IMR-90 (cell line): Measurements from ENCODE around the gene PRKAG1. TPM values are rescaled to one million over a fixed set of nuclear protein-coding genes. Genes with fewer than 3 reads are reported as not detected.

Experiments
- ATAC-seq: fragments of 200-7000 bp; cut with Tn5 transposase; 2 replicates; pipeline ENCODE4 v1.9.1; 2020; ENCODE audit warnings: low read depth, mild to moderate bottlenecking, moderate library complexity
- BruUV-seq: library from RNA; stranded (reverse); fragments of 400-500 nt; replicated peaks from 2 replicates; lab custom pipeline; 2021; lab: Mats Ljungman, UMichigan
- CTCF ChIA-PET: fragments of 300-600 bp; formaldehyde crosslinking; extraction: SDS; loops from one replicate; lab custom pipeline; 2021; ENCODE audit warnings: antibody characterized with exemption; lab: Yijun Ruan, JAX
- POLR2A ChIA-PET: fragments of 300-600 bp; sonication (Branson Sonifier 250); formaldehyde crosslinking; loops from one replicate; lab custom pipeline; 2022; ENCODE audit warnings: antibody characterized with exemption; ENCODE audit not compliant: unreplicated experiment; lab: Charles Lee
- DNase-seq: peaks from one replicate; pipeline ENCODE4 v3.0.0; 2013
- H2AFZ ChIP-seq: replicated peaks from 2 replicates; pipeline ENCODE3; 2013; ENCODE audit warnings: low read length, mild to moderate bottlenecking; ENCODE audit not compliant: poor library complexity
- H2AK5ac ChIP-seq: 2 replicates; pipeline ENCODE4 v1.6.1; 2013; ENCODE audit warnings: low read depth, low read length, inconsistent platforms
- H2AK9ac ChIP-seq: replicated peaks from 2 replicates; pipeline ENCODE3; 2013; ENCODE audit warnings: mild to moderate bottlenecking, low read depth, low read length, moderate library complexity; ENCODE audit not compliant: poor library complexity
- H2BK120ac ChIP-seq: 2 replicates; pipeline ENCODE4 v1.6.1; 2013; ENCODE audit warnings: low read depth, low read length, inconsistent platforms
- H2BK15ac ChIP-seq: 3 replicates; pipeline ENCODE4 v1.6.1; 2013; ENCODE audit warnings: low read depth, low read length, inconsistent platforms
- H2BK20ac ChIP-seq: 2 replicates; pipeline ENCODE4 v1.6.1; 2013; ENCODE audit warnings: low read depth, mild to moderate bottlenecking, inconsistent platforms, low read length, moderate library complexity
- H2BK5ac ChIP-seq: 2 replicates; pipeline ENCODE4 v1.6.1; 2013; ENCODE audit warnings: mild to moderate bottlenecking, low read depth, low read length, inconsistent platforms; ENCODE audit not compliant: poor library complexity, severe bottlenecking
- H3K14ac ChIP-seq: replicated peaks from 2 replicates; pipeline ENCODE4 v1.6.1; 2013; ENCODE audit warnings: low read depth, low read length, inconsistent platforms
- H3K18ac ChIP-seq: 2 replicates; pipeline ENCODE4 v1.6.1; 2013; ENCODE audit warnings: low read depth, low read length, control low read depth
- H3K23ac ChIP-seq: 2 replicates; pipeline ENCODE4 v1.6.1; 2013; ENCODE audit warnings: low read depth, low read length, inconsistent platforms
- H3K27ac ChIP-seq: 2 replicates; pipeline ENCODE4 v1.5.1; 2013; ENCODE audit warnings: mild to moderate bottlenecking, control low read depth, low read length; ENCODE audit not compliant: insufficient read depth
- H3K27me3 ChIP-seq: 2 replicates; pipeline ENCODE4 v1.6.1; 2013; ENCODE audit warnings: low read length; ENCODE audit not compliant: control insufficient read depth, insufficient read depth
- H3K36me3 ChIP-seq: 2 replicates; pipeline ENCODE4 v1.6.1; 2013; ENCODE audit warnings: low read length, mixed read lengths; ENCODE audit not compliant: control insufficient read depth, insufficient read depth
- H3K4ac ChIP-seq: 2 replicates; pipeline ENCODE4 v1.6.1; 2013; ENCODE audit warnings: low read depth, low read length, inconsistent platforms
- H3K4me1 ChIP-seq: 2 replicates; pipeline ENCODE4 v1.6.1; 2013; ENCODE audit warnings: low read length, mixed read lengths; ENCODE audit not compliant: control insufficient read depth, insufficient read depth
- H3K4me2 ChIP-seq: 2 replicates; pipeline ENCODE4 v1.6.1; 2013; ENCODE audit warnings: low read depth, mild to moderate bottlenecking, control low read depth, low read length, moderate library complexity
- H3K4me3 ChIP-seq: 2 replicates; pipeline ENCODE4 v1.5.1; 2013; ENCODE audit warnings: low read depth, mild to moderate bottlenecking, control low read depth, low read length, moderate library complexity; ENCODE audit not compliant: insufficient read depth
- H3K56ac ChIP-seq: 2 replicates; pipeline ENCODE4 v1.6.1; 2013; ENCODE audit warnings: low read length, inconsistent platforms; ENCODE audit not compliant: insufficient read depth; ENCODE audit errors: extremely low read depth
- H3K79me1 ChIP-seq, 2 experiments: 2 replicates each; pipeline ENCODE4 v1.6.1; 2013; ENCODE audit warnings: low read length in 2 of 2, inconsistent platforms in 1 of 2, low read depth in 1 of 2
- H3K9ac ChIP-seq: 2 replicates; pipeline ENCODE4 v1.6.1; 2013; ENCODE audit warnings: low read depth, low read length, control low read depth
- H3K9me1 ChIP-seq: 2 replicates; pipeline ENCODE4 v1.6.1; 2013; ENCODE audit warnings: low read length, inconsistent platforms; ENCODE audit not compliant: insufficient read depth
- H3K9me3 ChIP-seq: 2 replicates; pipeline ENCODE4 v1.6.1; 2013; ENCODE audit warnings: low read length; ENCODE audit not compliant: control insufficient read depth, insufficient read depth
- H4K20me1 ChIP-seq: 2 replicates; pipeline ENCODE4 v1.6.1; 2013; ENCODE audit warnings: low read length, inconsistent platforms; ENCODE audit not compliant: insufficient read depth
- H4K5ac ChIP-seq: 2 replicates; pipeline ENCODE4 v1.6.1; 2013; ENCODE audit warnings: mild to moderate bottlenecking, low read depth, low read length, control low read depth
- H4K8ac ChIP-seq, 2 experiments: 2 replicates each; pipeline ENCODE4 v1.6.1; 2013; ENCODE audit warnings: low read depth in 2 of 2, low read length in 2 of 2, control low read depth in 1 of 2, inconsistent platforms in 1 of 2
- H4K91ac ChIP-seq: 2 replicates; pipeline ENCODE4 v1.6.1; 2013; ENCODE audit warnings: low read depth, low read length, inconsistent platforms; ENCODE audit not compliant: insufficient read depth
- BHLHE40 ChIP-seq: fragments of 150-350 bp; IDR thresholded peaks from 2 replicates; pipeline ENCODE4 v1.6.1; 2016; ENCODE audit warnings: mild to moderate bottlenecking, low read depth, low read length
- CEBPB ChIP-seq: IDR thresholded peaks from 2 replicates; pipeline ENCODE4 v1.6.1; 2012; ENCODE audit warnings: low read depth, low read length, improper control_type of control experiment
- CHD1 ChIP-seq: IDR thresholded peaks from 2 replicates; pipeline ENCODE4 v1.6.1; 2012; ENCODE audit warnings: low read depth, low read length, improper control_type of control experiment
- MAZ ChIP-seq: IDR thresholded peaks from 2 replicates; pipeline ENCODE4 v1.6.1; 2012; ENCODE audit warnings: low read depth, mild to moderate bottlenecking, low read length, improper control_type of control experiment, moderate library complexity, borderline replicate concordance
- NFE2L2 ChIP-seq: fragments of 150-350 bp; IDR thresholded peaks from 2 replicates; pipeline ENCODE4 v1.6.1; 2016; ENCODE audit warnings: low read depth, mild to moderate bottlenecking, low read length
- POLR2A ChIP-seq: IDR thresholded peaks from 2 replicates; pipeline ENCODE4 v1.6.1; 2012; ENCODE audit warnings: mild to moderate bottlenecking, low read depth, low read length
- RAD21 ChIP-seq: IDR thresholded peaks from 2 replicates; pipeline ENCODE4 v1.6.1; 2012; ENCODE audit warnings: low read length, improper control_type of control experiment
- RCOR1 ChIP-seq: IDR thresholded peaks from 2 replicates; pipeline ENCODE4 v1.6.1; 2012; ENCODE audit warnings: mild to moderate bottlenecking, low read length, improper control_type of control experiment; ENCODE audit not compliant: insufficient replicate concordance
- RFX5 ChIP-seq: IDR thresholded peaks from 2 replicates; pipeline ENCODE4 v1.8.0; 2012; ENCODE audit warnings: low read depth, mild to moderate bottlenecking, low read length, moderate library complexity
- SMC3 ChIP-seq: fragments of 150-350 bp; IDR thresholded peaks from 2 replicates; pipeline ENCODE4 v1.6.1; 2016; ENCODE audit warnings: low read depth, mild to moderate bottlenecking, antibody characterized with exemption, low read length, moderate library complexity
- WGBS, 2 experiments: methylation state at CpG; one replicate each; pipeline versions ENCODE4 v1.1.5 to v1.1.7; 2013; ENCODE audit warnings: missing lambda C conversion rate in 2 of 2; ENCODE audit not compliant: insufficient read length in 1 of 2; ENCODE audit errors: extremely low coverage in 2 of 2; 5-methylcytosine and 5-hydroxymethylcytosine counted together
- dilution Hi-C: fragments of 300-500 bp; cut with HindIII; formaldehyde crosslinking; loops from one replicate; pipeline ENCODE4 v1.14.3; 2018; ENCODE audit warnings: low sequenced_read_pairs; ENCODE audit not compliant: unreplicated experiment
- in situ Hi-C: fragments of 300-500 bp; cut with MboI; formaldehyde crosslinking; loops from 3 replicates; pipeline ENCODE4 v1.14.3; 2019; ENCODE audit warnings: low sequenced_read_pairs, inconsistent platforms, mixed read lengths
- intact Hi-C: fragments of 100-400 bp; cut with micrococcal nuclease; formaldehyde crosslinking; loops from 2 replicates; pipeline ENCODE4 v1.10.0; 2022
- polyA plus RNA-seq, 3 experiments: library from polyadenylated mRNA; depleted of rRNA; stranded (reverse); fragments of >200 nt; gene quantifications; 2 replicates each; pipeline ENCODE4 v1.2.3, GENCODE V29; 2012; ENCODE audit warnings: low replicate concordance in 1 of 3
- total RNA-seq: library from RNA; depleted of rRNA; stranded (reverse); fragments of >200 nt; gene quantifications from 2 replicates; pipeline ENCODE4 v1.2.3, GENCODE V29; 2012
- TF ChIP-seq, protein P1 (sequence below): fragments of 150-350 bp; IDR thresholded peaks from 2 replicates; pipeline ENCODE4 v1.6.1; 2017; ENCODE audit warnings: mild to moderate bottlenecking, antibody characterized with exemption, low read length, low read depth
- TF ChIP-seq, protein P2 (sequence below): conservative IDR thresholded peaks from 2 replicates; pipeline ENCODE4 v1.5.1; 2012; ENCODE audit warnings: mild to moderate bottlenecking, low read depth, low read length, improper control_type of control experiment
- TF ChIP-seq, protein P3 (sequence below): fragments of 150-350 bp; IDR thresholded peaks from 2 replicates; pipeline ENCODE4 v1.6.1; 2016; ENCODE audit warnings: low read depth, mild to moderate bottlenecking, low read length, moderate library complexity, borderline replicate concordance

PRKAG1 gene
- total and polyA plus RNA-seq, 2 of the 4 experiments (the other 2 are of a cell fraction), result 81.1 to 106 TPM

DNA sequence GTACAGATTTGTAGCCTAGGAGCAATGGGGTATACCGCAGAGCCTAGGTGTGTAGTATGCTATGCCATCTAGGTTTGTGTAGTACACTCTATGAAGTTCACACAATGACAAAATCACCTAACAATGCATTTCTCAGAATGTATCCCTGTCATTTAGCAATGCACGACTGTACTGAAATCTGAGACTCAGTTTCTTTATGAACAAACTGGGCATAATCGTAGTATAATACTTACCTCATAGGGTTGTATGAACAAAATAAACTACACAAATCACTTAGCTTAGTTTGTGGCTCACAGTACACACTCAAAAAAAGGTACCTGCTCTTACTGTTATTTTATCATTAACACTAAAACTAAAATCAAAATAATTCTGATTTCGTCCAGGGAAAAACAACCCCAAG lies 6.9 kb upstream of the PRKAG1 start:
- Histone ChIP-seq H3K56ac (no peak overlapping the region), H4K8ac (no peak overlapping the region), H2BK5ac (no peak overlapping the region), H3K9ac (no peak overlapping the region), H2BK20ac (no peak overlapping the region), H3K4me1 (no peaks in the 10 kb centered on the region), H2BK120ac (no peak overlapping the region), H2BK15ac (no peak overlapping the region), H3K23ac (no peak overlapping the region), H4K5ac (no peak overlapping the region), H3K4me3 (no peak overlapping the region), H3K14ac (no peak overlapping the region), H3K9me1 (no peaks in the 10 kb centered on the region), H3K9me3 (no peaks in the 10 kb centered on the region), H3K27me3 (no peaks in the 10 kb centered on the region), H3K4ac (no peak overlapping the region), H3K79me1 (peaks cover 19 to 50% of the 10 kb centered on the region in 2 experiments), H2AK9ac (no peak overlapping the region), H4K20me1 (peaks cover 10% of the 10 kb centered on the region; the same call in 1 of the 2 replicates), H2AK5ac (no peak overlapping the region), H3K18ac (no peak overlapping the region), H3K36me3 (peaks cover 80% of the 10 kb centered on the region), H4K91ac (no peak overlapping the region), H3K4me2 (no peak overlapping the region), H2AFZ (no peak overlapping the region), H3K27ac (no peak overlapping the region)
- no TSS peak for BruUV-seq
- CTCF ChIA-PET, result interaction anchor here (0.6 kb wide), 1 partner anchor 23 kb away, joined by 5 read pairs; no protein-coding TSS in a partner anchor
- WGBS, 2 experiments, result no CpG with 5 or more reads among the region's 4 CpGs
- ATAC-seq (no peak), DNase-seq (no peak)
- TF ChIP-seq CHD1, result no peak
- TF ChIP-seq MAZ, result no peak
- no peak for TF ChIP-seq POLR2A
- no peak for TF ChIP-seq RAD21
- no peak for TF ChIP-seq RFX5
- no peak for TF ChIP-seq SMC3
- TF ChIP-seq, protein P1, sequence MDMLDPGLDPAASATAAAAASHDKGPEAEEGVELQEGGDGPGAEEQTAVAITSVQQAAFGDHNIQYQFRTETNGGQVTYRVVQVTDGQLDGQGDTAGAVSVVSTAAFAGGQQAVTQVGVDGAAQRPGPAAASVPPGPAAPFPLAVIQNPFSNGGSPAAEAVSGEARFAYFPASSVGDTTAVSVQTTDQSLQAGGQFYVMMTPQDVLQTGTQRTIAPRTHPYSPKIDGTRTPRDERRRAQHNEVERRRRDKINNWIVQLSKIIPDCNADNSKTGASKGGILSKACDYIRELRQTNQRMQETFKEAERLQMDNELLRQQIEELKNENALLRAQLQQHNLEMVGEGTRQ, result no peak
- TF ChIP-seq, protein P2, sequence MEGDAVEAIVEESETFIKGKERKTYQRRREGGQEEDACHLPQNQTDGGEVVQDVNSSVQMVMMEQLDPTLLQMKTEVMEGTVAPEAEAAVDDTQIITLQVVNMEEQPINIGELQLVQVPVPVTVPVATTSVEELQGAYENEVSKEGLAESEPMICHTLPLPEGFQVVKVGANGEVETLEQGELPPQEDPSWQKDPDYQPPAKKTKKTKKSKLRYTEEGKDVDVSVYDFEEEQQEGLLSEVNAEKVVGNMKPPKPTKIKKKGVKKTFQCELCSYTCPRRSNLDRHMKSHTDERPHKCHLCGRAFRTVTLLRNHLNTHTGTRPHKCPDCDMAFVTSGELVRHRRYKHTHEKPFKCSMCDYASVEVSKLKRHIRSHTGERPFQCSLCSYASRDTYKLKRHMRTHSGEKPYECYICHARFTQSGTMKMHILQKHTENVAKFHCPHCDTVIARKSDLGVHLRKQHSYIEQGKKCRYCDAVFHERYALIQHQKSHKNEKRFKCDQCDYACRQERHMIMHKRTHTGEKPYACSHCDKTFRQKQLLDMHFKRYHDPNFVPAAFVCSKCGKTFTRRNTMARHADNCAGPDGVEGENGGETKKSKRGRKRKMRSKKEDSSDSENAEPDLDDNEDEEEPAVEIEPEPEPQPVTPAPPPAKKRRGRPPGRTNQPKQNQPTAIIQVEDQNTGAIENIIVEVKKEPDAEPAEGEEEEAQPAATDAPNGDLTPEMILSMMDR, result no peak
- no peak for TF ChIP-seq BHLHE40
- TF ChIP-seq NFE2L2, result no peak
- TF ChIP-seq, protein P3, sequence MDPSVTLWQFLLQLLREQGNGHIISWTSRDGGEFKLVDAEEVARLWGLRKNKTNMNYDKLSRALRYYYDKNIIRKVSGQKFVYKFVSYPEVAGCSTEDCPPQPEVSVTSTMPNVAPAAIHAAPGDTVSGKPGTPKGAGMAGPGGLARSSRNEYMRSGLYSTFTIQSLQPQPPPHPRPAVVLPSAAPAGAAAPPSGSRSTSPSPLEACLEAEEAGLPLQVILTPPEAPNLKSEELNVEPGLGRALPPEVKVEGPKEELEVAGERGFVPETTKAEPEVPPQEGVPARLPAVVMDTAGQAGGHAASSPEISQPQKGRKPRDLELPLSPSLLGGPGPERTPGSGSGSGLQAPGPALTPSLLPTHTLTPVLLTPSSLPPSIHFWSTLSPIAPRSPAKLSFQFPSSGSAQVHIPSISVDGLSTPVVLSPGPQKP, result no peak
- no peak for TF ChIP-seq CEBPB
- no peak for TF ChIP-seq RCOR1
- in situ Hi-C loops (no loop called here), dilution Hi-C loops (no loop called here), intact Hi-C loops (no loop called here)
- POLR2A ChIA-PET, result no interaction called here
